Fibroblast of skin of scalp (primary cell): ENCODE measurements around the gene BCL2.
"Not testable (repeated sequence)": the region's sequence is repeated elsewhere in the genome, so short reads cannot be mapped to it uniquely, and the experiment has no call there.

ENCODE experiments used
- DNase-seq: peaks from one replicate; pipeline ENCODE4 v3.0.0-alpha.2; 2013

BCL2 gene

GRCh38 chr18:63198098-63198760 is 121.3 kb downstream of the BCL2 start:
- no peak for DNase-seq

- DNase-seq: peak; percentile 24
Measured at GRCh38 chr18:63197246-63197869, 122.2 kb downstream of the BCL2 start.

GRCh38 chr18:63195326-63196159 is 124.0 kb downstream of the BCL2 start:
- no peak for DNase-seq

GRCh38 chr18:63192885-63193349 is 126.7 kb downstream of the BCL2 start:
- DNase-seq: no peak

GRCh38 chr18:63192126-63192884 is 127.3 kb downstream of the BCL2 start:
- no peak for DNase-seq

- no peak for DNase-seq
Measured at GRCh38 chr18:63191413-63191812, 128.2 kb downstream of the BCL2 start.

- DNase-seq: not testable (repeated sequence)
Measured at GRCh38 chr18:63190838-63191237, 128.7 kb downstream of the BCL2 start.

GRCh38 chr18:63189817-63190216 is 129.8 kb downstream of the BCL2 start:
- DNase-seq: no peak

- no peak for DNase-seq
Measured at GRCh38 chr18:63189041-63189440, 130.5 kb downstream of the BCL2 start.

GRCh38 chr18:63187791-63188460 is 131.6 kb downstream of the BCL2 start:
- DNase-seq: no peak

- no peak for DNase-seq
Measured at GRCh38 chr18:63187223-63187574, 132.4 kb downstream of the BCL2 start.

GRCh38 chr18:63186520-63187222 is 132.9 kb downstream of the BCL2 start:
- peak; percentile 22 for DNase-seq

GRCh38 chr18:63185984-63186383 is 133.6 kb downstream of the BCL2 start:
- DNase-seq: no peak

GRCh38 chr18:63183952-63184770 is 135.4 kb downstream of the BCL2 start:
- DNase-seq: no peak

GRCh38 chr18:63183378-63183777 is 136.2 kb downstream of the BCL2 start:
- no peak for DNase-seq

GRCh38 chr18:63182861-63183260 is 136.7 kb downstream of the BCL2 start:
- DNase-seq: no peak

- DNase-seq: no peak
Measured at GRCh38 chr18:63182310-63182772, 137.2 kb downstream of the BCL2 start.

- no peak for DNase-seq
Measured at GRCh38 chr18:63181706-63182309, 137.8 kb downstream of the BCL2 start.

GRCh38 chr18:63180971-63181376 is 138.6 kb downstream of the BCL2 start:
- no peak for DNase-seq

- DNase-seq: no peak
Measured at GRCh38 chr18:63180321-63180720, 139.2 kb downstream of the BCL2 start.
